ENCODE measurements around the gene ZNF280B. TPM values are rescaled to one million over a fixed set of nuclear protein-coding genes. Genes with fewer than 3 reads are reported as not detected.
"Not testable (repeated sequence)": the region's sequence is repeated elsewhere in the genome, so short reads cannot be mapped to it uniquely, and the experiment has no call there.

ZNF280B gene
- total RNA-seq, 4 donors from 2014 or later, result 0.08 to 0.19 (median 0.18) TPM; not detected in 1

GRCh38 chr22:22535662-22536061 lies 27.1 kb upstream of the ZNF280B start:
- H3K9me3 ChIP-seq, result no peaks in the 10 kb centered on the region
- peaks cover 0 to 11% (median 0%) of the 10 kb centered on the region in 4 donors for H3K27me3 ChIP-seq
- intact Hi-C loops (cut with DNase I), result no loop called here
- 62 to 79% methylated on average over 3 of the region's 3 CpGs for WGBS, 2 donors
- DNase-seq, result no peak
- no peaks in the 10 kb centered on the region for H3K36me3 ChIP-seq
- H3K4me1 ChIP-seq, result no peaks in the 10 kb centered on the region
- TF ChIP-seq CTCF (IDR thresholded peaks at IDR 0.05), result no peak
- no peak overlapping the region for H3K4me3 ChIP-seq
- H3K27ac ChIP-seq, result no peak overlapping the region

- Histone ChIP-seq H3K4me3 (no peak overlapping the region), H3K27ac (no peak overlapping the region), H3K36me3 (no peaks in the 10 kb centered on the region), H3K4me1 (no peaks in the 10 kb centered on the region), H3K9me3 (no peaks in the 10 kb centered on the region), H3K27me3 (peaks cover 0 to 11% (median 0%) of the 10 kb centered on the region in 4 donors)
- intact Hi-C loops (cut with DNase I), result no loop called here
- TF ChIP-seq CTCF (IDR thresholded peaks at IDR 0.05) (no peak), POLR2A (IDR thresholded peaks at IDR 0.05) (no peak)
- no peak for DNase-seq
- WGBS, 2 donors, result 67 to 84% methylated on average over 8 of the region's 9 CpGs
Measured at GRCh38 chr22:22534604-22535415, 26.3 kb upstream of the ZNF280B start.

- intact Hi-C loops (cut with DNase I), result no loop called here
- Histone ChIP-seq H3K4me1 (no peaks in the 10 kb centered on the region), H3K9me3 (no peaks in the 10 kb centered on the region), H3K36me3 (no peaks in the 10 kb centered on the region), H3K4me3 (no peak overlapping the region), H3K27me3 (peaks cover 0 to 13% (median 0%) of the 10 kb centered on the region in 4 donors), H3K27ac (no peak overlapping the region)
- TF ChIP-seq CTCF (IDR thresholded peaks at IDR 0.05), result no peak
- TF ChIP-seq POLR2A (IDR thresholded peaks at IDR 0.05), result no peak
- 58 to 67% methylated on average over 5 of the region's 5 CpGs for WGBS, 2 donors
- DNase-seq, result no peak
Measured at GRCh38 chr22:22533863-22534262, 25.3 kb upstream of the ZNF280B start.

- no peak for TF ChIP-seq POLR2A (IDR thresholded peaks at IDR 0.05)
- TF ChIP-seq CTCF (IDR thresholded peaks at IDR 0.05), result no peak
- WGBS, 2 donors, result 67% methylated on average over 1 of the region's 1 CpG; no CpG with 5 or more reads in 1 of the 2 donors
Measured at GRCh38 chr22:22533417-22533816, 24.9 kb upstream of the ZNF280B start.

GRCh38 chr22:22532547-22533071 lies 24.1 kb upstream of the ZNF280B start:
- H3K9me3 ChIP-seq; H3K36me3 ChIP-seq; H3K4me3 ChIP-seq; H3K4me1 ChIP-seq; intact Hi-C loops (cut with DNase I); H3K27ac ChIP-seq; DNase-seq: not testable (repeated sequence)
- peaks cover 0 to 21% (median 0%) of the 10 kb centered on the region in 4 donors for H3K27me3 ChIP-seq
- WGBS, 2 donors, result 85 to 86% methylated on average over 6 to 11 of the region's 12 CpGs

More at GRCh38 chr22:22533417-22533816, 24.9 kb upstream of the ZNF280B start:
- Histone ChIP-seq H3K27me3 (peaks cover 0 to 15% (median 0%) of the 10 kb centered on the region in 4 donors), H3K27ac (no peak overlapping the region), H3K4me1 (no peaks in the 10 kb centered on the region), H3K4me3 (no peak overlapping the region), H3K36me3 (no peaks in the 10 kb centered on the region), H3K9me3 (no peaks in the 10 kb centered on the region)
- DNase-seq, result no peak
- intact Hi-C loops (cut with DNase I), result no loop called here
